ENCODE results near the gene FAM118A. TPM values are rescaled to one million over a fixed set of nuclear protein-coding genes. Genes with fewer than 3 reads are reported as not detected.
A peak's percentile ranks its signal among the peaks of the same experiment; 100 is the strongest.

Gene FAM118A
- total RNA-seq, 2 experiments from 2014 or later: 159 to 161 TPM

- intact Hi-C loops (cut with DNase I, micrococcal nuclease): no loop called here
- ChIA-PET POLR2A (interaction anchor here (1.0 to 1.5 kb wide), 2 partner anchors 11 to 25 kb away, joined by 3 to 5 read pairs; no protein-coding TSS in a partner anchor), CTCF (no interaction called here)
- DNase-seq (peak in 1 of 14 experiments; percentile 30), ATAC-seq (ENCODE audit: poor library complexity) (no peak)
- peaks cover 4 to 12% of the 10 kb centered on the region in 2 experiments for H3K27me3 ChIP-seq (ENCODE audit: control insufficient read depth in 1 of 2, insufficient read depth in 2 of 2, low read length in 2 of 2)
- Mint-ChIP-seq H3K4me1 (ENCODE audit: low read depth) (peaks cover 5% of the 10 kb centered on the region), H3K9me3 (no peaks in the 10 kb centered on the region), H3K27me3 (peaks cover 10% of the 10 kb centered on the region), H3K27ac (no peak overlapping the region), H3K4me3 (no peak overlapping the region), H3K36me3 (ENCODE audit: low read depth) (no peaks in the 10 kb centered on the region)
- no peaks in the 10 kb centered on the region for H3K9me3 ChIP-seq (ENCODE audit: control insufficient read depth in 1 of 2, insufficient read depth in 1 of 2, low read length in 2 of 2)
- H3K4me3 ChIP-seq (ENCODE audit: low read length): peak overlapping the region; percentile 14
- no peak for TF ChIP-seq CTCF (IDR thresholded peaks at IDR 0.05)
- H3K27ac ChIP-seq (ENCODE audit: low read depth in 1 of 2, low read length in 2 of 2): no peak overlapping the region
- no peaks in the 10 kb centered on the region for H3K36me3 ChIP-seq (ENCODE audit: insufficient read depth, low read length)
- H3K4me1 ChIP-seq (ENCODE audit: insufficient read depth, low read length): peaks cover 14% of the 10 kb centered on the region
These were observed 24.3 kb upstream of the FAM118A start for GRCh38 chr22:45285263-45286058.

- H3K9me3 ChIP-seq (ENCODE audit: control insufficient read depth in 1 of 2, insufficient read depth in 1 of 2, low read length in 2 of 2): no peaks in the 10 kb centered on the region
- H3K27ac ChIP-seq (ENCODE audit: low read depth in 1 of 2, low read length in 2 of 2): no peak overlapping the region
- Mint-ChIP-seq H3K36me3 (ENCODE audit: low read depth) (no peaks in the 10 kb centered on the region), H3K4me3 (no peak overlapping the region), H3K9me3 (no peaks in the 10 kb centered on the region), H3K4me1 (ENCODE audit: low read depth) (no peaks in the 10 kb centered on the region), H3K27ac (no peak overlapping the region), H3K27me3 (peaks cover 10% of the 10 kb centered on the region)
- CTCF ChIA-PET: no interaction called here
- DNase-seq: no peak
- POLR2A ChIA-PET: no interaction called here
- TF ChIP-seq CTCF (IDR thresholded peaks at IDR 0.05): no peak
- no peak for ATAC-seq (ENCODE audit: poor library complexity)
- intact Hi-C loops (cut with DNase I, micrococcal nuclease): no loop called here
- H3K36me3 ChIP-seq (ENCODE audit: insufficient read depth, low read length): no peaks in the 10 kb centered on the region
- H3K4me1 ChIP-seq (ENCODE audit: insufficient read depth, low read length): peaks cover 21% of the 10 kb centered on the region
- H3K27me3 ChIP-seq (ENCODE audit: control insufficient read depth in 1 of 2, insufficient read depth in 2 of 2, low read length in 2 of 2): peaks cover 4 to 12% of the 10 kb centered on the region in 2 experiments
- H3K4me3 ChIP-seq (ENCODE audit: low read length): no peak overlapping the region
These were observed 22.7 kb upstream of the FAM118A start for GRCh38 chr22:45286854-45287551.

- ChIA-PET POLR2A (no interaction called here), CTCF (no interaction called here)
- H3K9me3 ChIP-seq (ENCODE audit: control insufficient read depth in 1 of 2, insufficient read depth in 1 of 2, low read length in 2 of 2): no peaks in the 10 kb centered on the region
- H3K27me3 ChIP-seq (ENCODE audit: control insufficient read depth in 1 of 2, insufficient read depth in 2 of 2, low read length in 2 of 2): no peaks in the 10 kb centered on the region
- Mint-ChIP-seq H3K36me3 (ENCODE audit: low read depth) (no peaks in the 10 kb centered on the region), H3K27me3 (no peaks in the 10 kb centered on the region), H3K9me3 (no peaks in the 10 kb centered on the region), H3K4me3 (no peak overlapping the region), H3K27ac (no peak overlapping the region), H3K4me1 (ENCODE audit: low read depth) (no peaks in the 10 kb centered on the region)
- no peak overlapping the region for H3K27ac ChIP-seq (ENCODE audit: low read depth in 1 of 2, low read length in 2 of 2)
- DNase-seq: peak in 2 of 14 experiments; percentile 14 to 30
- H3K4me1 ChIP-seq (ENCODE audit: insufficient read depth, low read length): peaks cover 13% of the 10 kb centered on the region
- no peak for TF ChIP-seq CTCF (IDR thresholded peaks at IDR 0.05)
- ATAC-seq (ENCODE audit: poor library complexity): no peak
- no peak overlapping the region for H3K4me3 ChIP-seq (ENCODE audit: low read length)
- no peaks in the 10 kb centered on the region for H3K36me3 ChIP-seq (ENCODE audit: insufficient read depth, low read length)
- intact Hi-C loops (cut with DNase I, micrococcal nuclease): loop anchor here in 1 of 2 experiments (10.0 kb wide), 1 partner anchor 64 kb away; no protein-coding TSS in a partner anchor
These were observed 19.3 kb upstream of the FAM118A start for GRCh38 chr22:45290410-45290936.

Measured in CD4-positive, alpha-beta T cell (primary cell).